GM15510 (cell line): Measurements from ENCODE around the gene ROR1.

Experiments used
- POLR2A ChIP-seq: IDR thresholded peaks from 3 replicates; pipeline ENCODE4 v1.6.1; 2011; ENCODE audit warnings: borderline replicate concordance; ENCODE audit not compliant: insufficient read length; ENCODE audit errors: extremely low read depth

ROR1 gene

DNA sequence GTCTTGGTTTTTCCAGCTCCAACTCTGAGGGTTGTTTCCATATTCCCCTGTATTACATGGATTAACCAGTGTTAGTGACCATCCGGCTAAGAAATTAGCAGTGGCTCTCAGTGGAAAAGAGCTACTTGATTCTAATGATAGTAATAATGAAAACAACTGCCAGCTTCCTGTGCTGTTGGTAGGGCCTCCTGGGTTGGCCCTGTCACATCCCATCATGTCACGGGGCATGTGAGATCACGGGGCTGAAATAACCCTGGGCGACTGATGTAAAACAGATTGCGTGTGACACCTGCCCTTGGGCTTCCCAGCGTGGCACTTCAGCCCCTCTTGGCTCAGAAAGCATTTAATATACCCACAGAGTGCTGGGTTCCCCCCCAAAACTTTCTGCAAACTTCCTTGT, 149.0 kb downstream of the ROR1 start:
- no peak for TF ChIP-seq POLR2A

DNA sequence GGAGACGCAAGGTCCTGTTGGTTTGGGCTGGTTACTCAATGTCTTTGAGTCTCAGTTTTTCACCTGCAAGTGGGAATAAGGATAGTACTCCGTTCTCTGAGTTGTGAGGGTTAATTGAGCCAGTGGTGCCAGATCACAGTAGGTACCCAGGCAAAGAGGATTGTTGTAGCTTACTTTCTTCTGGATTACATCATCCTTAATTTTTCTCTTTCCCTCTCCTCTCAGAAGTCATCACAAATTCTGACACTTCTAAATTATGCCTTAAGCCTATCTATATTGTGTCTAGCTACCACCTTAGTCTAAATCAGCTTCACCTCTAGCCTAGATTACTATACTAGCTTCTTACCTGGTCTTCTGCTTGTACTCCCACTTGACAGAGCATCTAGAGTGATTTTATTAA, 149.5 kb downstream of the ROR1 start:
- TF ChIP-seq POLR2A, result no peak

DNA sequence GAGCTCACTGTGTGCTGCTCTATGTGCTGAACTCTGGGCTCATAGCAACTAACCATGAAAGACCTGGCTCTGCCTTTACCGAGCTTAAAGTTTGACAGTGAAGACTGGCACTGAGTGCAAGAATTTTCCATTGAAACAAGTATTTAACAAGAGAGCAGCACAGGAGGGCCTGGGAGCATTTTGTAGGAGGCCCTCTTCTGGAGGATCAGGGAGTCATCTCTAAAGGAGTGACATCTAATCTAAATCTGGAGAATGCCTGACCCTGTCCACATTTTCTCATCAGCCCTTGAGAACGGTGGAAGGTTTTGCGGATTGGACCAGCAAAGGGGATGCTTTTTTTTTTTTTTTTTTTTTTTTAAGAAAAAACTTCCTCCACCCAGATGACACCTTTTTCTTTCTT, 150.8 kb downstream of the ROR1 start:
- no peak for TF ChIP-seq POLR2A

DNA sequence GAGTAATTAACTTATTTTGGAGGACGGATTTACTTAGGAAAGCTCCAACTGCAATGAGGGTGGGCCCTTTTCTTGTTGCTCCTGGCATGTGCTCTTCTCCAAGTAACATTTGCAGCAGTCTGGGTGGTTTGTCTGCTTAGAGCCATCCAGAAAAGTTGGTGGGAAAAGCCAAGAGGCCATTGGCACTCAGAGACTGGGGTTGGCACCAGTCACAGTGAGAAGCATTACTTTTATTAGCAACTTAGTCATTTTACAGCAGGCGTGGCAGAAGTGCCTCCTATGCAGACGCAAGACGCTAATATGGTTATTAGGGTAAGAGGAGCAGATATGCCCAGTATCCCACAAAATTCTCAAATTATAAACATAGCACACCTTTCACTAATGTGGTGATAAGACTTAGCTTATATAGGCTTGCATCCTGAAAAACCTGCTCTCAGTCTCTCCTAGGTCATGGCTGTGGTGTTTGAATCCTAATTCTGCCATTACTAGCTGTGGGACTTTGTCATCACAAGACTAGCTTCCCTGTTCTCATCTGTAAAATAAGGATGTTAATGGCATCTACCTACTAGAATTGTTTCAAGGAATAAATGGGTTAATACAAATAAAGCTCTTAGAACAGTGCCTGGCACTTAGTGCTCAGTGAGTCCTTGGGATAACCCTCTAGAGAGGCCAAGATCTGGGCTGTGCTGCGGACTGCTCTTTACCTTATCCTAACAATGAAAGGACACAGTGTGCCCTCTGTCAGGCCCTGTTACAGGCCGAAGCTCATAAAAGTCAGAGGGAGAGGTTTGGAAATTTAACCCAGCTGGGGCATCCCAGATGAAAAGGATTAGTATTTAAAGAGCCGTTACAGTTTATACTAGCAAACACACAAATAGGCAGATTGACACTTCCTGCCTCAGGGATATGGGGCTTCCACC, 154.6 kb downstream of the ROR1 start:
- TF ChIP-seq POLR2A, result no peak

DNA sequence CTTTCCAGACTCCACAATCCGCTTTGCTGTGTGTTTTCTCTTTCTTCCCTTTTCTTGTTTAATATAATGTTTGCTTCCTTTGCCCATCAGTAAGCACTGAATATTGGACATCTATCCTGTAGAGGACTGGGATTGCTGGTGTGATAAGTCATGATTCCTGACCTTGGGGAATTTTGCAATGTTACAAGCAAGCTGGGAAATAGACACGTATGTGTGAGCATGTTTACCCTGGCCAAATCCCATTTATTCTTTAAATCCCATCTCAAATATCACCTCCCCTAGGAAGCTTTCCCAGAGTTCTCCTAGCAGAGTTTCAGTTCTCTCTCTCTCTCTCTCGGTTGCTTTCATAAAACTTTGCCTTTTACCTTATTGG, 155.3 kb downstream of the ROR1 start:
- TF ChIP-seq POLR2A, result no peak

DNA sequence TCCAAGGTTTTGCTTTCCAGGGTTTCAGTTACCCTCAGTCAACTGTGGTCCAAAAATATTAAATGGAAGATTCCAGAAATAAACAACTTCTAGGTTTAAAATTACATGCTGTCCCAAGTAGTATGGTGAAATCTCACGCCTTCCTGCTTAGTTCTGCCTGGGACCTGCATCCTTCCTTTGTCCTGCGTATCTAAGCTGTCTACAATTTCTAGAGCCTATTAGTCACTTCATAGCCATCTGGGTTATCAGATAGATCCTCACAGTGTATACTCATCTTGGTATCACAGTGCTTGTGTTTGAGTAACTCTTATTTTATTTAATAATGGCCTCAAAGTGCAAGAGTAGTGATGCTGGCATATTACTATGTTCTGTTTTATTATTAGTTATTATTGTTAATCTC, 157.7 kb downstream of the ROR1 start:
- TF ChIP-seq POLR2A, result no peak

DNA sequence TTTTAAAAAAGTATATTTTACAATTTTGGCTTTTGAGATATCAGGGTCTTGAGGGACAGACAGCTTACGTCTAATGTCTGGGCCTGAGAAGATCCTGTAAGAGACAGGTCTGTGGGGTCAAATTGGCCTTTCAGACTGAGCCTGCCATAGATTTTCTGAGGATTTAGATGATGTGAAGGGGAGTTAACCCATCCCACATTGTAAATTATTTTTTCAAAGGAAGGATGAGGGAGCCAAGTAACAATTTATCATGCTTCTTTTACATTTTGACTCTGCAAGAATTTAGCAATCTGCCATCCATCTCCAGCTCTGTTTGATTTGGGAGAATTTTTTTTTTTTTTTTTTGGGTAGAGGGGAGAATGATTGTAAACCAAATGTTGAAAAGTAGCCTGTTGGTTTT, 160.9 kb downstream of the ROR1 start:
- TF ChIP-seq POLR2A, result no peak

DNA sequence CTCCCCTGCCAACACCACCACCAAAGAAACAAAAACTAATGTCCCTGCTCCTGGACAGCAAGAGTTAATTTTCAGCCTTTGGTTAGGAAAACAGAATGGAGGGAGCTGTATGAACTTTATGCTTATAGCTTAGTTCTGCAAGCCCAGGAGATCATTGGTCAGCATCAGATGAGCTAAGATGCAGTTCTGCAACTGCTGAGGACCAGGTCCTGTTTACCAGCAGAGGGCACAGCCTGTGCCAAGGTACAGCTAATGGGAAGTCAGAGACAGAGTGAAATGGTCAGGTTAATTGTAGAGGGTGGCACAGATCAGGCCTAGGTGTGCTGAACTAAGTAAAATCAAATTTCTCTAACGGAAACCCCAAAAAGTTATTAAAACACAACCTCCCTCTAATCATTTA, 161.3 kb downstream of the ROR1 start:
- TF ChIP-seq POLR2A, result no peak

DNA sequence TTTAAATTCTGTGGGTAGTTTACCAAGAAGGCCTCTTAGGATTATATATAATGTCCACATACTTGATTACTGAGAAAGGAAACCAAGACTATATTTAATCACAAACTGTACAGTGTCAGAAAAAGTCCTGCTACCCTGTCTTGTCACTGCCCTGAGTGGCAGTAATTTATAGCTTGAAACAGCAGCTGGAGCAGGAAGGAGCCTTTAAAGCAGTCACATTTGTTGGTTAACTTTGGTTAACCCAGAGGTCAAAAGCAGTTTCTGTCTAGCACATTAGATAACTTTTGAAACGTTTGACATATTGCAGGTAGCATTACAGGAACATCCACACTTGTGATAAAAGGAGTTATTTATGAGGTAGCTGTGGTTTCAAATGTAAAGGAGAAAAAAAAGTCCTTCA, 161.7 kb downstream of the ROR1 start:
- TF ChIP-seq POLR2A, result no peak

DNA sequence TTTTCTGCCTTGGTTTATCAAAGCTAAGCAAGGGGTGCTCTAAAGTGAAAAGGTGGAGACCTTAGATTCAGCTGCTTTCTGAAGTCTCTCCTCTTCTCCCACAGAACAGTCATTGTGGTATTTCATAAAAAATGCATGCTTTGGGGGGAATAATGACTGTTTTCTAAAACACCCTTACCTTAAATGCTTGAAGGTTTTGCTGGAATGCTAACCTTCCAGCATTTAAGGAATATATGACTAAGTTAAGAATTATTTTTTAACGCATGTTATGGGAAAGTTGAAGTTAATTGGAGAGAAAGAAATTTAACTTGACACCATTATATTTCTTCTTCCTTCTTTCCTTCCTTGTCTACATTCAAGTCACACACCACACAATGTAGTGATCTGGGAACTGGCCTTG, 162.5 kb downstream of the ROR1 start:
- TF ChIP-seq POLR2A, result no peak

DNA sequence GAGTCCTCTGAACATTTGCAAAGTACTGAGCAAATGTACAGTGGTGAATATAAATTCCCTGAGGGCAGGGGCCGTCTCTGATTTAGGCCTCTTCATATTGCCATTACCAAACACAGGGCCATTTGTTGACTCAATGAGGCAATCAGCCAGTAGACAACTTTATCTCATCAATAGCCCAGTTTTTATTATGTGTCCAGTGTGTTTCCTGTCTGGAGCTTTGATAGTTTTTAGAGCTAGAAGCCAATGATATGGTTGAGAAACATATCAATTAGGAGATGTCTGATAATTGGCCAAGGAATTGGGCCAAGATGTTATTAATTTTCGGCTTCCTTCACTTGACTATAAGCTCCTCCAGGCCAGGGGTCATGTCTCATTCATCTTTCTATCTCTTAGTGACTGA, 163.0 kb downstream of the ROR1 start:
- TF ChIP-seq POLR2A, result no peak

DNA sequence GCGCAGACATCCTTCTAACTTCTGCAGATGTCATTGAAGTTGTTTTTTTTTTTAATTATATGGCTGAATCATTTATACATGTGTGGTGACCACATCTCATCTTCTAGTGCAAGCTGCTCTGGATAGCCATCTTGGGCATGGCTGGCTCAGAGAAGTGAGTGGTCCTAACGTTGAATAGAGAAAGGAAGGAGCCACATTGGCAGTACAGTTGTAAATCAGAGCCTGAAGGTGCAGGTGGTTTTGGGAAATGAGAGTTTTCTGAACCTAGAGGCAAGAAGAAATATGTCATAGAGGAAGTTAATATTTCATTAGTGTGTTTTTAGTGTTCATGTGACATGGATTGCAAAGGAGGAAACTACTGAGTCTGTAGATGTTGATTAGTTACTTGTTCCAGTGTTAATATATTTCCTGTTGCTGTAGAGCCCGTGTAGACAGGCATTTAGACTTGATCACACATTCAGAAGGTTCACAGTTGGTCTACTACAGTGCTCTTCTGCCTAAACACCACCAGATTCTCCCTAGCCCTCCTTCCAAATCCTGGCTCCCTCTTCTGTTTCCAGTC, 163.7 kb downstream of the ROR1 start:
- no peak for TF ChIP-seq POLR2A

DNA sequence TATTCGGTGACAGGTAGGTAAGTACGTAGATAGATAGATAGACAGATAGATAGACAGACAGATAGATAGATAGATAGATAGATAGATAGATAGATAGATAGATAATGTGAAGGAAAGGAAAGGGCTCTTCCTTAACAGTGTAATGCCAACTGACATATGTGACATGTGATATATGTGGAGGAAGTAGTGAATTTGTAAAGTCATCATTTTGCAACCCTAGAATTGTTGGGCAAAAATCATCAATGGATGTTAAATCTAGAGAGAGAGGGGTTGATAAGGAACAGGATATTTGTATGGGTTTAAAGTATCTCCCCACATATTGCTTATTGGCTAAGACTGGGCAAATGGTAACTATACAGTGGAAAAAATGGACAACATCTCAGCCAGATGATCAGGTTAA, 166.6 kb downstream of the ROR1 start:
- no peak for TF ChIP-seq POLR2A

DNA sequence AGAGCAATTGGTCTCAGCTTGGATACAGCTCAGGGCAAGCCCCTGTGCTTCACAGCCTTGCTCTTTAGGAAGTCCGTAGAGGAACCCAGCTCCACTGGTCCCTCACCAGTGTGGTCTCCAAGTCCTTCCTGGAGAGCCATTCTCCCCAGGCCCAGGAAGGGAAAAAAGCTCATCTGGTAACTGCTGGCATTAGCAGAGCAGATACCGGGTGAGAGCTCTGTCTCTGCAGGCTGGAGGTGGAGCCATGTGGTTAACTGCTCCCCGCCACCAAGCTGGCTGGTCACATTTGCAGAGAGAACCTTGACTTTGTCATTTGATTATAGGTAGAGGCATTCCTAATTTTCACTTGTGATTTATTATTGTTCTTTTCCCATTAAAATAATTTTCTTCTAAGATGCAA, 169.6 kb downstream of the ROR1 start:
- TF ChIP-seq POLR2A, result no peak

DNA sequence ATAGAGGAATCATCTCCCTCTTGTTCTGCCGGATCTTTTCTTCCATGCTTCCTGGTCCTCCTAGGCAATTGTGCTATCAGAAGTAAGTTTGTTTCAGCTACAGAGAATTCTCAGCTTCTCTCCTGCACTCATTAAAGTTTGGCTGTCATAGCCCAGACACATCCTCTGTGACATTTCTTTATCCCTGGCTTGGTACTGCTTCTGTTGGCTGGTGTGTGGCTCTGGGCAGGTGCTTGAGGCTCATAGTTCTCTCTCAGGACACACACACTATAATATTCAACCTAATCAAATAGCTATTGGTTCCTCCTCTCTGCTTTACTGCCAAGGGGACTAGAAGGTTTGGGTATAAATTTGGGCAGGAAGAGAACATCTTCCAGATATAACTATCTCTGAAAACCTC, 172.1 kb downstream of the ROR1 start:
- no peak for TF ChIP-seq POLR2A

DNA sequence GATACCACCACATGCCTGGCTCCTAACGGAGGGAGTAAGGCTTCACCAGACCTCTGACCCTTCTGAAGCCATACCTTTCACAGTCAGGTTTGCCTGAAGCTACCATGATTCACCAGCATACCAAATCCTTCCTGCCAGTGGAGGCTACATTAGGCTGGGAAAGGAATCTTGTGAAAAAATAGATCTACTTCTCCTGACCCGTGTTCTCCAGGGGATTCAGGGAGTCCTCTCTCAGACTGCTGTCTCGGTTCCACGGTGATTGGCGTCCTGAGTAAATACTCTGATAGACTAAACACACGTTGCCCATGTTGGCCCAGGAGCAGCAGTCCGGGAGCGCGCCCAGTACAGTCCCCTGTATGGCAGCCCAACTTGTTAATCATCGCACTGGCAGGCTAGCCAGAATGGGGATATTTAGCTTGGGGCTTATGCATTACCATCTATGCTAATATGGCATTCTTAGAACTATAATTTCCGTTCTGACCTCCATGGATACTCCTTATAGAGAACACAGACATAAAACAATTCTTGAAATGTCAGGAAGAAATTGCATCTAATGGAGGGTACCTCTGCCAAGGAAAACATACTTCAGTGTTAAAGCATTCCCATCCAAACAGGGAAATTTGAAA, 173.2 kb downstream of the ROR1 start:
- no peak for TF ChIP-seq POLR2A
